ENCODE measurements around the gene F10. TPM values are rescaled to one million over a fixed set of nuclear protein-coding genes. Genes with fewer than 3 reads are reported as not detected.

F10 gene
- total and polyA plus RNA-seq, 10 donors, result 1.6 to 6.4 (median 2.9) TPM

DNA sequence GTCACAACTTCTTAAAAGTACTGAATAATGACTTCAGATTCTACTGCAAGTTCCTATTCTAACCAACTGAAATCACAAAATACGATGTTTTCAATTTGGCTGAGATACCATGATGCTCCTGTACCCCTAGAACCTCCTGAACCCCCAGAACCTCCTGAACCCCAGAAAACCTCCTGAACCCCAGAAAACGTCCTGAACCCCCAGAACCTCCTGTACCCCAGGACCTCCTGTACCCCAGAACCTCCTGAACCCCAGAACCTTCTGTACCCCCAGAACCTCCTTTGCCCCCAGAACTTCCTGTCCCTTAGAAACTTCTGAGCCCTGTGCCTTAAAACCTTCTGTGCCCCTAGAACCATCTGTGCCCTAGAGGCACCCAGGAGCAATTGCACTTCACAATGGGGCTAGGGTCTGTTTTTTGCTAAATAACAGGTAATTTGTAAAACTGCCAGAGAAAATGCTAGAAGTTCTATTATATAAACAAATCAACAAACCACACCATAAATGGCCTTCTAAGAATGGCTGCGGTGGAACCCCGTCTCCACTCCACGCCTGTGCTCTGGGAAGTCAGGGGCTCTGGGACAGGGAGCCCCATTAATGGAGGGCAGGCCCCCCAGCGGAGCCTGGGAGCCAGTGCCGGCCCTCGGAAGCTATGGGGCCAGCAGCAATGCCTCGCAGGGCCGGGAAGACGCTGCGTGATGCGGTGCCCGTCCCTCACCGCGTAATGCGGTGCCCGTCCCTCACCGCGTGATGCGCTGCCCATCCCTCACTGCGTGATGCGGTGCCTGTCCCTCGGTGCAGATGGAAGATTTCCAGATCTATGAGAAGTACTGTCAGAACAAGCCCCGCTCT is 38.3 kb upstream of the F10 start:
- H3K4me3 ChIP-seq, result no peak overlapping the region
- peak; percentile 59 for DNase-seq

DNA sequence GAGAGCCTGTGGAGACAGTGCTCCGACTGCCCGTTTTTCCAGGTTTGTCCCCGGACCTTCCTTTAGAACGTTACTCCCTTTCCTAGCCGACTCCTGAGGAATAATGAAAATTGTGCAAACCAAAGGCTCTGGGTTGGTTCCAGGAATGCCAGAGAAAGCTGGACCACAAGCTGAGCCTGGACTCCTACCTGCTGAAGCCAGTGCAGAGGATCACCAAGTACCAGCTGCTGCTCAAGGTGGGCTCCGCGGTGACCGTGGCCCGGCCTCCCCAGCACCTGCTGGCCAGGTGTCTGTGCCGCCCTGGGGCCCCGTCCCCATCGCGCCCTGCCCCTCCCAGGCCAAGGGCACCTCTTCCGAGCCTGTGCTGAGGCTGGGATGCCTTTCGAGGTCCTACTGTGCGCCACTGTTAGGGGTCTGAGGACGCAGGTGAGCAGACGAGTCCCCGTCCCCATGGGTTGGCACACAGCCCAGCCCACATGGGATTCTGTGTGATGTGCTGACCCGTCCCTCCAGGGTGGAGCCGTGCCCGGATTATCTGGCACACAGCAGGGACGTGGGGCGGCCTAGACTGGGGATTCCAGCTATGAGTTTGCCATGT is 37.6 kb upstream of the F10 start:
- H3K36me3 ChIP-seq, result peaks cover 0 to 27% (median 6%) of the 10 kb centered on the region in 6 donors
- intact Hi-C loops (cut with DNase I; ENCODE audit: low total_unique reads), result no loop called here
- TF ChIP-seq POLR2AphosphoS5 (IDR thresholded peaks at IDR 0.05), result no peak
- TF ChIP-seq, protein P1, sequence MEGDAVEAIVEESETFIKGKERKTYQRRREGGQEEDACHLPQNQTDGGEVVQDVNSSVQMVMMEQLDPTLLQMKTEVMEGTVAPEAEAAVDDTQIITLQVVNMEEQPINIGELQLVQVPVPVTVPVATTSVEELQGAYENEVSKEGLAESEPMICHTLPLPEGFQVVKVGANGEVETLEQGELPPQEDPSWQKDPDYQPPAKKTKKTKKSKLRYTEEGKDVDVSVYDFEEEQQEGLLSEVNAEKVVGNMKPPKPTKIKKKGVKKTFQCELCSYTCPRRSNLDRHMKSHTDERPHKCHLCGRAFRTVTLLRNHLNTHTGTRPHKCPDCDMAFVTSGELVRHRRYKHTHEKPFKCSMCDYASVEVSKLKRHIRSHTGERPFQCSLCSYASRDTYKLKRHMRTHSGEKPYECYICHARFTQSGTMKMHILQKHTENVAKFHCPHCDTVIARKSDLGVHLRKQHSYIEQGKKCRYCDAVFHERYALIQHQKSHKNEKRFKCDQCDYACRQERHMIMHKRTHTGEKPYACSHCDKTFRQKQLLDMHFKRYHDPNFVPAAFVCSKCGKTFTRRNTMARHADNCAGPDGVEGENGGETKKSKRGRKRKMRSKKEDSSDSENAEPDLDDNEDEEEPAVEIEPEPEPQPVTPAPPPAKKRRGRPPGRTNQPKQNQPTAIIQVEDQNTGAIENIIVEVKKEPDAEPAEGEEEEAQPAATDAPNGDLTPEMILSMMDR (IDR thresholded peaks at IDR 0.05 in 8 of 11, conservative IDR thresholded peaks at IDR 0.05 in 3 of 11), result no peak
- 88 to 92% (median 89%) methylated on average over 15 to 24 of the region's 24 CpGs for WGBS, 5 donors
- H3K4me1 ChIP-seq, result no peaks in the 10 kb centered on the region
- peak; percentile 66 for DNase-seq
- no peak overlapping the region for H3K27ac ChIP-seq
- no peak overlapping the region for H3K4me3 ChIP-seq
- no peaks in the 10 kb centered on the region for H3K9me3 ChIP-seq
- H3K27me3 ChIP-seq (replicated peaks in 1 of 7), result no peaks in the 10 kb centered on the region

More for the DNA sequence above, 38.3 kb upstream of the F10 start:
- Histone ChIP-seq H3K36me3 (peaks cover 0 to 20% (median 6%) of the 10 kb centered on the region in 6 donors), H3K9me3 (no peaks in the 10 kb centered on the region), H3K27me3 (replicated peaks in 1 of 7) (no peaks in the 10 kb centered on the region), H3K4me1 (peaks cover 0 to 3% (median under 1%) of the 10 kb centered on the region in 6 donors), H3K27ac (no peak overlapping the region)
- no peak for TF ChIP-seq POLR2AphosphoS5 (IDR thresholded peaks at IDR 0.05)
- TF ChIP-seq, protein P1 (IDR thresholded peaks at IDR 0.05 in 8 of 11, conservative IDR thresholded peaks at IDR 0.05 in 3 of 11), result no peak
- no peak for TF ChIP-seq POLR2A (IDR thresholded peaks at IDR 0.05)
- 89 to 94% (median 93%) methylated on average over 16 to 25 of the region's 25 CpGs for WGBS, 5 donors
- intact Hi-C loops (cut with DNase I; ENCODE audit: low total_unique reads), result no loop called here

DNA sequence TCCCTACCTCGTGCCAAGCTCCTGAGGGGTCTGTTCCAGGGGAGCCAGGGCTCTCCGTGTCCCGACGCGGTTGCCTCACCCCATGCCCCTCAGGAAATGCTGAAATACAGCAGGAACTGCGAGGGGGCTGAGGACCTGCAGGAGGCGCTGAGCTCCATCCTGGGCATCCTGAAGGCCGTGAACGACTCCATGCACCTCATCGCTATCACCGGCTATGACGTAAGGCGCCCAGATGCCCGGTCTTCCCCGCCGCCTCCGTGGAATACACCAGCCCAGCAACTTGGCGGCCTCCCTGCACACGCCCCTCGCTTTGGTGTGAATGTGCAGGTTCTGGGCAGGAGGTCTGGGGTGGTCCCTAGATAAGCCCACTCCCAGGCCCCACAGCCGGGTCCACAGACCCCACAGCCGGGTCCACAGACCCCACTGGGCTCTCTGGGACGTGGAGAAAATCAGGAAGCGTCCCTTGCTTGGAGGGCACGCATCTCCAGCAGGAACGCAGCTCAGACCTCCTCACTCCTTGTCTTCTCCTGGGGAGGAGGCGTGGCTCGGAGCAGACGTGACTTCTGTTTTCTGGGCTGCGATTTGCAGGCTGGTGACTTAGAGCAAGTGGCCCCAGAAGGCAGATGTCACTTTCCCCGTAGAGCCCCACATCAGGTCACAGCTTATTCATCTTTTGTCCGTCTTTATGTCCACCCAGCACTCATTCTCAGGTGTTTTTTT is 36.4 kb upstream of the F10 start:
- Histone ChIP-seq H3K4me3 (no peak overlapping the region), H3K4me1 (no peaks in the 10 kb centered on the region), H3K9me3 (no peaks in the 10 kb centered on the region), H3K27me3 (replicated peaks in 1 of 7) (no peaks in the 10 kb centered on the region), H3K36me3 (peaks cover 0 to 29% (median 6%) of the 10 kb centered on the region in 6 donors), H3K27ac (no peak overlapping the region)
- 83 to 90% (median 85%) methylated on average over 21 to 32 of the region's 32 CpGs for WGBS, 5 donors
- TF ChIP-seq POLR2A (IDR thresholded peaks at IDR 0.05), result no peak
- TF ChIP-seq, protein P1 (IDR thresholded peaks at IDR 0.05 in 8 of 11, conservative IDR thresholded peaks at IDR 0.05 in 3 of 11), result no peak
- TF ChIP-seq POLR2AphosphoS5 (IDR thresholded peaks at IDR 0.05), result no peak
- peak; percentile 57 for DNase-seq
- intact Hi-C loops (cut with DNase I; ENCODE audit: low total_unique reads), result no loop called here
